ENCODE data around the gene FNDC3B.

FNDC3B gene

DNA sequence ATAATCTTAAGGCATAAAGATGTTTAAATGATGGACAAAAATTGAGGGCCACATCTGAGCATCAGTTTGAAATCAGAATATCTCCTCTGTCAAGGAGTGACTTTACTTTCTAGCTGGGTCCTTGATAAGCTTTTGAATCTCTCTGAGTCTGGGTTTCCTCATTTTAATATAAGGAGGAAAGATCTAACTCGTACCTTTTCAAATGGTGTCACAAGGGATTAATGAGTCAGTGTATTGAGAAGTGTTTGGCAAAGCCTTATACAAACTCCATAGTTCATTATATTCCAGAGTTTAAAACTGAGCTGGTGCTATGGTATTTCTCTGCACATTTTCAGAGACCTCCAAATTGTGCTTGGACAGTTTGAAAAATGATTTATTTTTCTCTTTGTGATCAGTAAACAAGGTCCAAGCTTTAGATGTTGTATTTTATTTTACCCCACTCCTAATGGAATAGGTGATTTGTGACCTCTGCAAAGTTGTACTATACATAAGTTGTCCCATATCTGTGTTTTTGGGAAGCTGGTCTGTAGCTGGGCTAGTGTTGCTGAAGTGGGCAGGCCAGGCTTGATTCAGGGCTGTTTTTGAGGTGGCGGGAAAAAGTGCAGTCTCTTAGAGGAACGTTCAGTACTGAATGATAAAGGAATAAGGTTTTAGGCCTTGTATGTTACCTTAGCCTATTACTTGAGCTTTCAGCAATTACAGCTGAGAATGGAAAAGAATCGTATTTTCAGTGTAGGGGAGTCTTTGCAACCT lies 5.6 kb downstream of the FNDC3B start:
- TF ChIP-seq, protein P1, sequence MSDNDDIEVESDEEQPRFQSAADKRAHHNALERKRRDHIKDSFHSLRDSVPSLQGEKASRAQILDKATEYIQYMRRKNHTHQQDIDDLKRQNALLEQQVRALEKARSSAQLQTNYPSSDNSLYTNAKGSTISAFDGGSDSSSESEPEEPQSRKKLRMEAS (IDR thresholded peaks at IDR 0.05): no peak
- no peak for TF ChIP-seq CEBPB (IDR thresholded peaks at IDR 0.05)

DNA sequence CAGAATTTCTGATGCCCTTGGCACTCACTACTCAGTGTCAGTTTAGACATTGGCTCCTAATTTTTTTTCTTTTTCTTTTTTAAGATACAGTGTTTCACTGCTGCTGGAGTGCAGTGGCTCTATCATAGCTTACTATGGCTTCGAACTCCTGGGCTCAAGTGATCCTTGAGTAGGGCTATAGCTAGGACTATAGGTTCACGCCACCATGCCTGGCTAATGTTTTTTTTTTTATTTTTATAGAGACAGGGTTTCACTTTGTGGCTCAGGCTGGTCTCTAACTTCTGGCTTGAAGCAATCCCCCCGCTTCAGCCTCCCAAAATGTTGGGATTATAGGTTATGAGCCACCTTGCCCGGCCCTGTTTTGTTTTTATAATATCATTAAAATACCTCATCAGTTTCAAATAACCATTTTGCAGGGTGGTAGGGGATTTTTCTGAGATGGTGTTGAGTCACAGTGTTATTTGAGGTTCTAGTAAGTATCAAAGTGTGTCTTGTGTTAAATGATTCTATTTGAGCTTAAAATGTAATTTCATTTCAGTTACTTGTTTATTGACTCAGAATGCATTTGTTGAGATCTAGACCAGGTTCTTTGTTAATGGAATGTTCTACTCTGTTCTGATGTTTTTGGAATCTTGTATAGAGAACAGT lies 7.0 kb downstream of the FNDC3B start:
- TF ChIP-seq TCF12 (IDR thresholded peaks at IDR 0.05; ENCODE audit: low read depth) (no peak), NFIC (IDR thresholded peaks at IDR 0.05) (no peak), RAD21 (IDR thresholded peaks at IDR 0.05; ENCODE audit: low read depth) (no peak), FOXM1 (IDR thresholded peaks at IDR 0.05; ENCODE audit: borderline replicate concordance, low read depth) (no peak), CREB1 (IDR thresholded peaks at IDR 0.05; ENCODE audit: low read depth) (no peak), YY1 (IDR thresholded peaks at IDR 0.05; ENCODE audit: low read depth) (no peak), EGR1 (IDR thresholded peaks at IDR 0.05) (no peak), ZBTB7A (IDR thresholded peaks at IDR 0.05; ENCODE audit: low read depth) (no peak), CEBPB (IDR thresholded peaks at IDR 0.05) (no peak), TEAD4 (IDR thresholded peaks at IDR 0.05) (no peak), TAF1 (IDR thresholded peaks at IDR 0.05; ENCODE audit: low read depth) (no peak), EP300 (IDR thresholded peaks at IDR 0.05; ENCODE audit: borderline replicate concordance) (no peak)
- TF ChIP-seq, protein P2, sequence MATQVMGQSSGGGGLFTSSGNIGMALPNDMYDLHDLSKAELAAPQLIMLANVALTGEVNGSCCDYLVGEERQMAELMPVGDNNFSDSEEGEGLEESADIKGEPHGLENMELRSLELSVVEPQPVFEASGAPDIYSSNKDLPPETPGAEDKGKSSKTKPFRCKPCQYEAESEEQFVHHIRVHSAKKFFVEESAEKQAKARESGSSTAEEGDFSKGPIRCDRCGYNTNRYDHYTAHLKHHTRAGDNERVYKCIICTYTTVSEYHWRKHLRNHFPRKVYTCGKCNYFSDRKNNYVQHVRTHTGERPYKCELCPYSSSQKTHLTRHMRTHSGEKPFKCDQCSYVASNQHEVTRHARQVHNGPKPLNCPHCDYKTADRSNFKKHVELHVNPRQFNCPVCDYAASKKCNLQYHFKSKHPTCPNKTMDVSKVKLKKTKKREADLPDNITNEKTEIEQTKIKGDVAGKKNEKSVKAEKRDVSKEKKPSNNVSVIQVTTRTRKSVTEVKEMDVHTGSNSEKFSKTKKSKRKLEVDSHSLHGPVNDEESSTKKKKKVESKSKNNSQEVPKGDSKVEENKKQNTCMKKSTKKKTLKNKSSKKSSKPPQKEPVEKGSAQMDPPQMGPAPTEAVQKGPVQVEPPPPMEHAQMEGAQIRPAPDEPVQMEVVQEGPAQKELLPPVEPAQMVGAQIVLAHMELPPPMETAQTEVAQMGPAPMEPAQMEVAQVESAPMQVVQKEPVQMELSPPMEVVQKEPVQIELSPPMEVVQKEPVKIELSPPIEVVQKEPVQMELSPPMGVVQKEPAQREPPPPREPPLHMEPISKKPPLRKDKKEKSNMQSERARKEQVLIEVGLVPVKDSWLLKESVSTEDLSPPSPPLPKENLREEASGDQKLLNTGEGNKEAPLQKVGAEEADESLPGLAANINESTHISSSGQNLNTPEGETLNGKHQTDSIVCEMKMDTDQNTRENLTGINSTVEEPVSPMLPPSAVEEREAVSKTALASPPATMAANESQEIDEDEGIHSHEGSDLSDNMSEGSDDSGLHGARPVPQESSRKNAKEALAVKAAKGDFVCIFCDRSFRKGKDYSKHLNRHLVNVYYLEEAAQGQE (IDR thresholded peaks at IDR 0.05; ENCODE audit: low read depth): no peak
- TF ChIP-seq, protein P3, sequence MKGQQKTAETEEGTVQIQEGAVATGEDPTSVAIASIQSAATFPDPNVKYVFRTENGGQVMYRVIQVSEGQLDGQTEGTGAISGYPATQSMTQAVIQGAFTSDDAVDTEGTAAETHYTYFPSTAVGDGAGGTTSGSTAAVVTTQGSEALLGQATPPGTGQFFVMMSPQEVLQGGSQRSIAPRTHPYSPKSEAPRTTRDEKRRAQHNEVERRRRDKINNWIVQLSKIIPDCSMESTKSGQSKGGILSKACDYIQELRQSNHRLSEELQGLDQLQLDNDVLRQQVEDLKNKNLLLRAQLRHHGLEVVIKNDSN (IDR thresholded peaks at IDR 0.05): no peak
- TF ChIP-seq, protein P1 (IDR thresholded peaks at IDR 0.05): no peak

DNA sequence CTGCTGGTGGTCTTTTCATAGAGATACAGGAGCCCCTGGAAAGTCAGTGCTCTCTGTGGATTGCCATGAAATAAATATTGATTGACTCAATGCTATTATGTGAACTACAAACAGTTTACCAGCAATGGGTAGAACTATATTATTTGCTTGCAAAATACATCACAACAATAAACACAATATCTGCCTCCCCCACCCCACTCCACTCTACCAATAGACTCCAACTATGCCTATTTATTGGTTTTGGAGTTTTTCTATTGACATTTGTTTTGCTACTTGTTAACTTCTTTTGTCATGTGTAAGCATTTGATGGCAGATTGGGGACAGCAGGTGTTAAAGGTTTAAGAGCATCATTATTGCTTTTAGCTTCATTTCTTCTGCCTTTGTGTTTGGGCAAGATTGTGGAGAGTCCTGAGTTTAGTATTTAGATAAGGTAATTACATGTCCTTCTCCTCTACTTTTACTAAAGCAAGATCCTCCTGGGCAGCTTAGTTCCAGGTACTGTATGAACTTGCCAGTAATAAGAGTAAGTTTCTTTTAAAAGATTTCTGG lies 8.3 kb downstream of the FNDC3B start:
- no peak for TF ChIP-seq NFIC (IDR thresholded peaks at IDR 0.05)
- no peak for TF ChIP-seq YY1 (IDR thresholded peaks at IDR 0.05; ENCODE audit: low read depth)
- no peak for TF ChIP-seq ZBTB7A (IDR thresholded peaks at IDR 0.05; ENCODE audit: low read depth)
- no peak for TF ChIP-seq EP300 (IDR thresholded peaks at IDR 0.05; ENCODE audit: borderline replicate concordance)
- TF ChIP-seq, protein P2 (IDR thresholded peaks at IDR 0.05; ENCODE audit: low read depth): no peak
- no peak for TF ChIP-seq FOXM1 (IDR thresholded peaks at IDR 0.05; ENCODE audit: borderline replicate concordance, low read depth)
- TF ChIP-seq, protein P3 (IDR thresholded peaks at IDR 0.05): no peak
- TF ChIP-seq, protein P1 (IDR thresholded peaks at IDR 0.05): no peak
- TF ChIP-seq TCF12 (IDR thresholded peaks at IDR 0.05; ENCODE audit: low read depth): no peak
- TF ChIP-seq TAF1 (IDR thresholded peaks at IDR 0.05; ENCODE audit: low read depth): no peak
- TF ChIP-seq CEBPB (IDR thresholded peaks at IDR 0.05): no peak
- no peak for TF ChIP-seq EGR1 (IDR thresholded peaks at IDR 0.05)
- no peak for TF ChIP-seq TEAD4 (IDR thresholded peaks at IDR 0.05)
- TF ChIP-seq RAD21 (IDR thresholded peaks at IDR 0.05; ENCODE audit: low read depth): no peak
- TF ChIP-seq CREB1 (IDR thresholded peaks at IDR 0.05; ENCODE audit: low read depth): no peak

DNA sequence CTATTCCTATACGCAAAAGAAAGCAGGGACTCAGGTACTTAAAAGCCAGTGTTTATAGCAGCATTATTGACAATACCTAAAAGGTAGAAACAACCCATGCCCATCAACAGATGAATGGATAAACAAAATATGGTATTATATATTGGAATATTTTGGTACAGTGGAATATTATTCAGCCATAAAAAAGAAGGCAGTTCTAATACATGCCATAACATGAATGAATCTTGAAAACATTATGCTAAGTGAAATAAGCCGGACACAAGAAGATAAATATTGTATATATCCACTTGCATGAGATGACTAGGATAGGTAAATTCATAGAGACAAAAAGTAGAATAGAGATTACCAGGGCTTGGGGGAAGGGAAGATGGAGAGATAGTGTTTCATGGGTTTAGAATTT lies 9.2 kb downstream of the FNDC3B start:
- TF ChIP-seq, protein P3 (IDR thresholded peaks at IDR 0.05): no peak
- no peak for TF ChIP-seq TEAD4 (IDR thresholded peaks at IDR 0.05)
- no peak for TF ChIP-seq YY1 (IDR thresholded peaks at IDR 0.05; ENCODE audit: low read depth)
- no peak for TF ChIP-seq RAD21 (IDR thresholded peaks at IDR 0.05; ENCODE audit: low read depth)
- no peak for TF ChIP-seq CREB1 (IDR thresholded peaks at IDR 0.05; ENCODE audit: low read depth)
- no peak for TF ChIP-seq TAF1 (IDR thresholded peaks at IDR 0.05; ENCODE audit: low read depth)
- TF ChIP-seq, protein P2 (IDR thresholded peaks at IDR 0.05; ENCODE audit: low read depth): no peak
- TF ChIP-seq EP300 (IDR thresholded peaks at IDR 0.05; ENCODE audit: borderline replicate concordance): no peak
- TF ChIP-seq FOXM1 (IDR thresholded peaks at IDR 0.05; ENCODE audit: borderline replicate concordance, low read depth): no peak
- TF ChIP-seq, protein P1 (IDR thresholded peaks at IDR 0.05): no peak
- no peak for TF ChIP-seq EGR1 (IDR thresholded peaks at IDR 0.05)
- no peak for TF ChIP-seq TCF12 (IDR thresholded peaks at IDR 0.05; ENCODE audit: low read depth)
- TF ChIP-seq NFIC (IDR thresholded peaks at IDR 0.05): no peak
- TF ChIP-seq CEBPB (IDR thresholded peaks at IDR 0.05): no peak
- TF ChIP-seq ZBTB7A (IDR thresholded peaks at IDR 0.05; ENCODE audit: low read depth): no peak

Data from Ishikawa (cell line).